Measurements from ENCODE around the gene GCLC. TPM values are rescaled to one million over a fixed set of nuclear protein-coding genes. Genes with fewer than 3 reads are reported as not detected.

GCLC gene
- total and polyA plus RNA-seq, 9 of the 15 experiments (the other 6 are each of a cell fraction or from before 2014, with no cell fraction given): 3.9 to 20.0 (median 9.4) TPM

- peak; percentile 80 for TF ChIP-seq RBBP5 (IDR thresholded peaks at IDR 0.05; ENCODE audit: borderline replicate concordance, insufficient read depth, low read length, poor library complexity, severe bottlenecking)
- no peak for TF ChIP-seq ZNF778 (CRISPR knock-in tag; IDR thresholded peaks at IDR 0.05)
- TF ChIP-seq GTF2F1 (IDR thresholded peaks at IDR 0.05; ENCODE audit: low read depth, low read length): peak; percentile 66; the same call in 1 of the 2 replicates
- TF ChIP-seq CTCFL (IDR thresholded peaks at IDR 0.05; ENCODE audit: borderline replicate concordance, insufficient read depth, low read depth, low read length, poor library complexity, severe bottlenecking): peak; percentile 48
- peak; percentile 82; the same call in 1 of the 2 replicates for TF ChIP-seq TARDBP (IDR thresholded peaks at IDR 0.05)
- TF ChIP-seq ETS1 (conservative IDR thresholded peaks at IDR 0.05; ENCODE audit: control insufficient read depth, low read depth, low read length): peak; percentile 59; the same call in 1 of the 2 replicates
- no peak for TF ChIP-seq TCF15 (CRISPR knock-in tag; IDR thresholded peaks at IDR 0.05)
- no peak for TF ChIP-seq BRCA1 (IDR thresholded peaks at IDR 0.05)
- TF ChIP-seq BRCA1 (CRISPR knock-in tag; IDR thresholded peaks at IDR 0.05): no peak; the same call in 1 of the 2 replicates
- no peak for TF ChIP-seq HDAC8 (tag; IDR thresholded peaks at IDR 0.05)
- TF ChIP-seq ZBTB43 (CRISPR knock-in tag; IDR thresholded peaks at IDR 0.05): no peak; the same call in 1 of the 2 replicates
- no peak for TF ChIP-seq DACH1 (IDR thresholded peaks at IDR 0.05; ENCODE audit: partially characterized antibody)
- peak; percentile 59 for TF ChIP-seq RBM25 (IDR thresholded peaks at IDR 0.05; ENCODE audit: low read depth, low read length, severe bottlenecking)
- TF ChIP-seq ZC3H4 (CRISPR knock-in tag; IDR thresholded peaks at IDR 0.05; ENCODE audit: borderline replicate concordance): no peak
- TF ChIP-seq TAF7 (tag; IDR thresholded peaks at IDR 0.05): no peak
- TF ChIP-seq HES1 (IDR thresholded peaks at IDR 0.05; ENCODE audit: low read depth): peak; percentile 25; the same call in 1 of the 2 replicates
- no peak for TF ChIP-seq ETS2 (tag; IDR thresholded peaks at IDR 0.05; ENCODE audit: borderline replicate concordance, poor library complexity, severe bottlenecking)
- peak; percentile 63 for TF ChIP-seq SAP30 (IDR thresholded peaks at IDR 0.05; ENCODE audit: borderline replicate concordance, insufficient read depth, low read depth, low read length, poor library complexity, severe bottlenecking)
- TF ChIP-seq ZNF551 (CRISPR knock-in tag; IDR thresholded peaks at IDR 0.05): no peak
These were observed at the start of gene GCLC (continued) for GRCh38 chr6:53544470-53545308.

Data from K562 (cell line).